ENCODE measurements around the gene PLPPR2.
"Not testable (repeated sequence)": the region's sequence is repeated elsewhere in the genome, so short reads cannot be mapped to it uniquely, and the experiment has no call there.

Gene PLPPR2

DNA sequence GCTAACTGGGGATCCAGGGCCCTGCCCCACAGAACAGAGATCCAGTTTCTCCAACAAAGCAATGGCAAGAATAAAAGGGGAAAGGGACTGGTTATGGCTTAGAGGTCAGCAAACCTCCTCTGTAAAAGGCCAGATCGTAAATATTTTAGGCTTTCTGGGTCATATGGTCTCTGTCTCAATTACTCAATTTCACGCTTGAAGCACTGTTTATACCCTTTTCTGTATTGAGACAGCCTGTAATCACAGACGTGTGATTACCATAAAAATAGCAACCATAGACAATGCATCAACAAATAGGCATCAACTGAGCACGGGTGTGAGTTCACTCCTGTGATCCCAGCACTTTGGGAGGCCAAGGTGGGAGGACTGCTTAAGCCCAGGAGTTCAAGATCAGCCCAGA, 25.1 kb upstream of the PLPPR2 start:
- no peaks in the 10 kb centered on the region for H3F3A ChIP-seq (ENCODE audit: low read depth)
- H3K4me1 ChIP-seq (ENCODE audit: insufficient read depth, low read length, poor library complexity, severe bottlenecking) = peaks cover 10% of the 10 kb centered on the region
- no peak overlapping the region for H2AFZ ChIP-seq (ENCODE audit: low read length)

DNA sequence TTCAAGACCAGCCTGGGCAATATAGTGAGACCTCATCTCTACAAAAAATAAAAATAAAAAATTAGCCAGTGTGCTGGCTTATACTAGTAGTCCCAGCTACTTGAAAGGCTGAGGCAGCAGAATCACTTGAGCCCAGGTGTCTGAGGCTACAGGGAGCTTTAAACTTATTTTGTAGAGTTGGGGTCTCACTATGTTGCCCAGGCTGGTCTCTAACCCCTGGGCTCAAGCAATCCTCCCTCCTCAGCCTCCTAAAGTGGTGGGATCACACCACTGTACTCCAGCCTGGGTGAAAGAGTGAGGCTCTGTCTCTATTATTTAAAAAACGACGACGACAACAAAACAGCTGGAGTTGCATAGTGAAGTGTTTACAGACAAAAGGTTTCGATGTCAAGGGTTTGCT, 23.7 kb upstream of the PLPPR2 start:
- Histone ChIP-seq H3K36me3 (ENCODE audit: insufficient read depth, low read length) (no peaks in the 10 kb centered on the region), H3F3A (ENCODE audit: low read depth) (no peaks in the 10 kb centered on the region), H3K4me2 (ENCODE audit: low read depth, low read length, poor library complexity, severe bottlenecking) (no peak overlapping the region), H3K9me2 (replicated peaks; ENCODE audit: low read depth, low read length) (no peaks in the 10 kb centered on the region), H3K27me3 (ENCODE audit: insufficient read depth, low read length, poor library complexity, severe bottlenecking) (no peaks in the 10 kb centered on the region), H3K4me1 (ENCODE audit: insufficient read depth, low read length, poor library complexity, severe bottlenecking) (peaks cover 3% of the 10 kb centered on the region), H3K9me3 (ENCODE audit: insufficient read depth, low read depth, low read length) (no peaks in the 10 kb centered on the region), H4K20me1 (ENCODE audit: insufficient read depth, low read length, poor library complexity, severe bottlenecking) (no peaks in the 10 kb centered on the region), H3K79me2 (ENCODE audit: insufficient read depth, low read length) (0 out of 2 replicates have a peak, but pooled peaks cover 4% of the 10 kb centered on the region), H2AFZ (ENCODE audit: low read length) (no peak overlapping the region), H3K9ac (ENCODE audit: low read depth, low read length, poor library complexity, severe bottlenecking) (no peak overlapping the region), H3K4me3 (ENCODE audit: low read length, poor library complexity, severe bottlenecking) (no peak overlapping the region)
- TF ChIP-seq EZH2phosphoT487 (IDR thresholded peaks at IDR 0.05; ENCODE audit: borderline replicate concordance) = no peak
- TF ChIP-seq, protein P1, sequence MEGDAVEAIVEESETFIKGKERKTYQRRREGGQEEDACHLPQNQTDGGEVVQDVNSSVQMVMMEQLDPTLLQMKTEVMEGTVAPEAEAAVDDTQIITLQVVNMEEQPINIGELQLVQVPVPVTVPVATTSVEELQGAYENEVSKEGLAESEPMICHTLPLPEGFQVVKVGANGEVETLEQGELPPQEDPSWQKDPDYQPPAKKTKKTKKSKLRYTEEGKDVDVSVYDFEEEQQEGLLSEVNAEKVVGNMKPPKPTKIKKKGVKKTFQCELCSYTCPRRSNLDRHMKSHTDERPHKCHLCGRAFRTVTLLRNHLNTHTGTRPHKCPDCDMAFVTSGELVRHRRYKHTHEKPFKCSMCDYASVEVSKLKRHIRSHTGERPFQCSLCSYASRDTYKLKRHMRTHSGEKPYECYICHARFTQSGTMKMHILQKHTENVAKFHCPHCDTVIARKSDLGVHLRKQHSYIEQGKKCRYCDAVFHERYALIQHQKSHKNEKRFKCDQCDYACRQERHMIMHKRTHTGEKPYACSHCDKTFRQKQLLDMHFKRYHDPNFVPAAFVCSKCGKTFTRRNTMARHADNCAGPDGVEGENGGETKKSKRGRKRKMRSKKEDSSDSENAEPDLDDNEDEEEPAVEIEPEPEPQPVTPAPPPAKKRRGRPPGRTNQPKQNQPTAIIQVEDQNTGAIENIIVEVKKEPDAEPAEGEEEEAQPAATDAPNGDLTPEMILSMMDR (conservative IDR thresholded peaks at IDR 0.05; ENCODE audit: low read length) = no peak

More for the DNA sequence above, 25.1 kb upstream of the PLPPR2 start:
- no peaks in the 10 kb centered on the region for H3K27me3 ChIP-seq (ENCODE audit: insufficient read depth, low read length, poor library complexity, severe bottlenecking)
- no peak overlapping the region for H3K9ac ChIP-seq (ENCODE audit: low read depth, low read length, poor library complexity, severe bottlenecking)
- TF ChIP-seq EZH2phosphoT487 (IDR thresholded peaks at IDR 0.05; ENCODE audit: borderline replicate concordance) = no peak
- TF ChIP-seq, protein P1 (conservative IDR thresholded peaks at IDR 0.05; ENCODE audit: low read length) = no peak
- H3K4me2 ChIP-seq (ENCODE audit: low read depth, low read length, poor library complexity, severe bottlenecking) = no peak overlapping the region
- peaks cover 9% of the 10 kb centered on the region; the same call in 1 of the 2 replicates for H3K79me2 ChIP-seq (ENCODE audit: insufficient read depth, low read length)
- no peaks in the 10 kb centered on the region for H3K9me3 ChIP-seq (ENCODE audit: insufficient read depth, low read depth, low read length)
- H4K20me1 ChIP-seq (ENCODE audit: insufficient read depth, low read length, poor library complexity, severe bottlenecking) = no peaks in the 10 kb centered on the region
- no peaks in the 10 kb centered on the region for H3K9me2 ChIP-seq (replicated peaks; ENCODE audit: low read depth, low read length)
- H3K36me3 ChIP-seq (ENCODE audit: insufficient read depth, low read length) = no peaks in the 10 kb centered on the region
- no peak overlapping the region for H3K4me3 ChIP-seq (ENCODE audit: low read length, poor library complexity, severe bottlenecking)

DNA sequence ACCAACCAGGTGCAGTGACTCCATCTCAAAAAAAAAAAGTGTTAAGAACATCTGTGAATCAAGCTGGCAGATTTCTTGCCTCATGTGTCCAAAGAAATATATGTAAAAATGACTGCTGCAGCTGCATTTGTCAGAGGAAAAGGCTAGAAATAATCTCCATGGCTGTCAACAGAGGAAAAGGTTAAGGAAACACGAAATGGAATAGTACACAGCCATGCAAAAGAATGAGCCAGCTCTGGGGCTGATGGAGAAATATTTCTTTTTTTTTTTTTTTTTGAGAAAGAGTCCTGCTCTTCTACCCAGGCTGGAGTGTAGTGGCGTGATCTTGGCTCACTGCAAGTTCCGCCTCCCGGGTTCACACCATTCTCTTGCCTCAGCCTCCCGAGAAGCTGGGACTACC, 22.4 kb upstream of the PLPPR2 start:
- Histone ChIP-seq H3K9me3 (ENCODE audit: insufficient read depth, low read depth, low read length) (no peaks in the 10 kb centered on the region), H3K4me1 (ENCODE audit: insufficient read depth, low read length, poor library complexity, severe bottlenecking) (peaks cover 9% of the 10 kb centered on the region), H3K9me2 (replicated peaks; ENCODE audit: low read depth, low read length) (no peaks in the 10 kb centered on the region), H3K4me3 (ENCODE audit: low read length, poor library complexity, severe bottlenecking) (no peak overlapping the region), H3K27me3 (ENCODE audit: insufficient read depth, low read length, poor library complexity, severe bottlenecking) (no peaks in the 10 kb centered on the region), H3K36me3 (ENCODE audit: insufficient read depth, low read length) (no peaks in the 10 kb centered on the region), H4K20me1 (ENCODE audit: insufficient read depth, low read length, poor library complexity, severe bottlenecking) (no peaks in the 10 kb centered on the region), H3K9ac (ENCODE audit: low read depth, low read length, poor library complexity, severe bottlenecking) (no peak overlapping the region), H2AFZ (ENCODE audit: low read length) (no peak overlapping the region), H3K79me2 (ENCODE audit: insufficient read depth, low read length) (0 out of 2 replicates have a peak, but pooled peaks cover 4% of the 10 kb centered on the region), H3F3A (ENCODE audit: low read depth) (no peaks in the 10 kb centered on the region), H3K4me2 (ENCODE audit: low read depth, low read length, poor library complexity, severe bottlenecking) (no peak overlapping the region)
- TF ChIP-seq, protein P1 (conservative IDR thresholded peaks at IDR 0.05; ENCODE audit: low read length) = no peak
- no peak for TF ChIP-seq EZH2phosphoT487 (IDR thresholded peaks at IDR 0.05; ENCODE audit: borderline replicate concordance)

DNA sequence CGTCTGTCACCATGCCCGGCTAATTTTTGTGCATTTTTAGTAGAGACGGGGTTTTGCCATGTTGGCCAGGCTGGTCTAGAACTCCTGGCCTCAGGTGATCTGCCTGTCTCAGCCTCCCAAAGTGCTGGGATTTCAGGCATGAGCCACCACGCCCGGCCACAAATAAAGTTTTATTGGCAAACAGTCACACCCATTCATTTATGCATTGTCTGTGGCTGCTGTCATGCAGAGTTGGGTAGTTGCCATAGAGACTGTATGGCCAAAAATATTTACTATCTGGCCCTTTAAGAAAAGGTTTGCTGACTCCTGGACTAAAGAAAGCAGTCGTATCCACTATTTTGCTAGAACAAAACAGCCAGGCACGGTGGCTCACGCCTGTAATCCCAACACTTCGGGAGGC, 21.4 kb upstream of the PLPPR2 start:
- H3K36me3 ChIP-seq (ENCODE audit: insufficient read depth, low read length); H3K4me2 ChIP-seq (ENCODE audit: low read depth, low read length, poor library complexity, severe bottlenecking); H3K9me3 ChIP-seq (ENCODE audit: insufficient read depth, low read depth, low read length): not testable (repeated sequence)

More for the DNA sequence above, 21.4 kb upstream of the PLPPR2 start:
- H4K20me1 ChIP-seq (ENCODE audit: insufficient read depth, low read length, poor library complexity, severe bottlenecking); H3K4me3 ChIP-seq (ENCODE audit: low read length, poor library complexity, severe bottlenecking); H3K27me3 ChIP-seq (ENCODE audit: insufficient read depth, low read length, poor library complexity, severe bottlenecking); H3K9ac ChIP-seq (ENCODE audit: low read depth, low read length, poor library complexity, severe bottlenecking); H3F3A ChIP-seq (ENCODE audit: low read depth); H2AFZ ChIP-seq (ENCODE audit: low read length); H3K9me2 ChIP-seq (replicated peaks; ENCODE audit: low read depth, low read length): not testable (repeated sequence)
- Histone ChIP-seq H3K4me1 (ENCODE audit: insufficient read depth, low read length, poor library complexity, severe bottlenecking) (peaks cover 19% of the 10 kb centered on the region), H3K79me2 (ENCODE audit: insufficient read depth, low read length) (peaks cover 10% of the 10 kb centered on the region; the same call in 1 of the 2 replicates)

Data from Loucy (cell line).